Caco-2 (cell line): ENCODE measurements around the gene KIRREL2. TPM values are rescaled to one million over a fixed set of nuclear protein-coding genes. Genes with fewer than 3 reads are reported as not detected.

Experiments
- BruUV-seq: library from RNA; stranded (reverse); fragments of 400-500 nt; replicated peaks from 2 replicates; lab custom pipeline; 2021; lab: Mats Ljungman, UMichigan
- CTCF ChIA-PET: fragments of 300-600 bp; sonication (Branson Sonifier 250); formaldehyde crosslinking; loops from one replicate; lab custom pipeline; 2022; ENCODE audit warnings: antibody characterized with exemption; lab: Charles Lee
- POLR2A ChIA-PET: fragments of 300-600 bp; sonication (Branson Sonifier 250); formaldehyde crosslinking; loops from one replicate; lab custom pipeline; 2022; ENCODE audit warnings: antibody characterized with exemption; lab: Charles Lee
- DNase-seq, 2 experiments: peaks; one replicate each; pipeline versions ENCODE4 v3.0.0 to v3.0.0-alpha.2; 2020 to 2022
- H3K27me3 ChIP-seq: replicated peaks from 2 replicates; pipeline ENCODE4 v1.6.0; 2011; ENCODE audit warnings: low read length; ENCODE audit not compliant: control insufficient read depth, insufficient read depth
- H3K36me3 ChIP-seq: 2 replicates; pipeline ENCODE4 v1.5.1; 2011; ENCODE audit warnings: low read length; ENCODE audit not compliant: control insufficient read depth, insufficient read depth
- H3K4me1 ChIP-seq: fragments of 250-450 bp; sonication (Bioruptor Pico); 2 replicates; pipeline ENCODE4 v1.5.1; 2020; ENCODE audit warnings: mild to moderate bottlenecking
- H3K4me3 ChIP-seq: 2 replicates; pipeline ENCODE4 v1.5.1; 2011; ENCODE audit warnings: low read depth, mild to moderate bottlenecking, control low read depth, low read length
- H3K9me3 ChIP-seq: fragments of 250-450 bp; sonication (Bioruptor Pico); 2 replicates; pipeline ENCODE4 v1.5.1; 2020; ENCODE audit warnings: mild to moderate bottlenecking, moderate library complexity
- H3K27ac Mint-ChIP-seq: one replicate; pipeline ENCODE4 v1.8.0; 2022; ENCODE audit warnings: mixed read lengths; ENCODE audit not compliant: unreplicated experiment
- H3K27me3 Mint-ChIP-seq: one replicate; pipeline ENCODE4 v1.8.0; 2022; ENCODE audit warnings: mixed read lengths; ENCODE audit not compliant: insufficient read depth, unreplicated experiment
- H3K36me3 Mint-ChIP-seq: one replicate; pipeline ENCODE4 v1.8.0; 2022; ENCODE audit warnings: mild to moderate bottlenecking, mixed read lengths; ENCODE audit not compliant: insufficient read depth, unreplicated experiment
- H3K4me1 Mint-ChIP-seq: one replicate; pipeline ENCODE4 v1.8.0; 2022; ENCODE audit warnings: low read depth, mixed read lengths; ENCODE audit not compliant: unreplicated experiment
- H3K4me3 Mint-ChIP-seq: one replicate; pipeline ENCODE4 v1.8.0; 2022; ENCODE audit warnings: mild to moderate bottlenecking, moderate library complexity, mixed read lengths; ENCODE audit not compliant: unreplicated experiment
- H3K9me3 Mint-ChIP-seq: one replicate; pipeline ENCODE4 v1.8.0; 2022; ENCODE audit warnings: mixed read lengths; ENCODE audit not compliant: unreplicated experiment
- intact Hi-C: fragments of 100-400 bp; cut with micrococcal nuclease; formaldehyde crosslinking; loops from one replicate; pipeline ENCODE4 v1.10.0; 2022; ENCODE audit not compliant: unreplicated experiment
- total RNA-seq: library from RNA; stranded (reverse); gene quantifications from 2 replicates; pipeline ENCODE4 v1.2.3, GENCODE V29; 2022
- TF ChIP-seq, protein P1 (sequence below), 2 experiments: fragments of 200-600 bp in 1 of 2; IDR thresholded peaks; 1 replicate in 1 of 2; 2 replicates in 1 of 2; pipeline versions ENCODE4 v1.5.1 to v1.8.0; 2011 to 2022; ENCODE audit warnings: antibody characterized with exemption in 1 of 2, control low read depth in 1 of 2, inconsistent platforms in 1 of 2, low read depth in 1 of 2, low read length in 1 of 2, mild to moderate bottlenecking in 1 of 2, moderate library complexity in 1 of 2; ENCODE audit not compliant: insufficient read depth in 1 of 2, severe bottlenecking in 1 of 2, unreplicated experiment in 1 of 2

The KIRREL2 gene
- total RNA-seq, 1 experiment from 2014 or later: 0.14 TPM

- intact Hi-C loops: no loop called here
- ChIA-PET POLR2A (no interaction called here), CTCF (no interaction called here)
- no TSS peak for BruUV-seq
- Histone ChIP-seq H3K4me3 (no peak overlapping the region), H3K4me1 (no peaks in the 10 kb centered on the region), H3K9me3 (no peaks in the 10 kb centered on the region), H3K36me3 (no peaks in the 10 kb centered on the region), H3K27me3 (no peaks in the 10 kb centered on the region)
- no peaks in the 10 kb centered on the region for H3K9me3 Mint-ChIP-seq
- H3K4me3 Mint-ChIP-seq: peak overlapping the region; percentile 83
- peaks cover 11% of the 10 kb centered on the region for H3K36me3 Mint-ChIP-seq
- H3K27me3 Mint-ChIP-seq: no peaks in the 10 kb centered on the region
- no peaks in the 10 kb centered on the region for H3K4me1 Mint-ChIP-seq
- DNase-seq: no peak
- no peak overlapping the region for H3K27ac Mint-ChIP-seq
- TF ChIP-seq, protein P1, sequence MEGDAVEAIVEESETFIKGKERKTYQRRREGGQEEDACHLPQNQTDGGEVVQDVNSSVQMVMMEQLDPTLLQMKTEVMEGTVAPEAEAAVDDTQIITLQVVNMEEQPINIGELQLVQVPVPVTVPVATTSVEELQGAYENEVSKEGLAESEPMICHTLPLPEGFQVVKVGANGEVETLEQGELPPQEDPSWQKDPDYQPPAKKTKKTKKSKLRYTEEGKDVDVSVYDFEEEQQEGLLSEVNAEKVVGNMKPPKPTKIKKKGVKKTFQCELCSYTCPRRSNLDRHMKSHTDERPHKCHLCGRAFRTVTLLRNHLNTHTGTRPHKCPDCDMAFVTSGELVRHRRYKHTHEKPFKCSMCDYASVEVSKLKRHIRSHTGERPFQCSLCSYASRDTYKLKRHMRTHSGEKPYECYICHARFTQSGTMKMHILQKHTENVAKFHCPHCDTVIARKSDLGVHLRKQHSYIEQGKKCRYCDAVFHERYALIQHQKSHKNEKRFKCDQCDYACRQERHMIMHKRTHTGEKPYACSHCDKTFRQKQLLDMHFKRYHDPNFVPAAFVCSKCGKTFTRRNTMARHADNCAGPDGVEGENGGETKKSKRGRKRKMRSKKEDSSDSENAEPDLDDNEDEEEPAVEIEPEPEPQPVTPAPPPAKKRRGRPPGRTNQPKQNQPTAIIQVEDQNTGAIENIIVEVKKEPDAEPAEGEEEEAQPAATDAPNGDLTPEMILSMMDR (IDR thresholded peaks at IDR 0.05; ENCODE audit: insufficient read depth in 1 of 2, low read depth in 1 of 2, low read length in 1 of 2, severe bottlenecking in 1 of 2, unreplicated experiment in 1 of 2): no peak
Measured at GRCh38 chr19:35897706-35898451, 41.2 kb downstream of the KIRREL2 start.

GRCh38 chr19:35898499-35898809, 41.7 kb downstream of the KIRREL2 start:
- Histone ChIP-seq H3K4me1 (0 out of 2 replicates have a peak, but pooled peaks cover 4% of the 10 kb centered on the region), H3K9me3 (no peaks in the 10 kb centered on the region), H3K27me3 (no peaks in the 10 kb centered on the region), H3K36me3 (no peaks in the 10 kb centered on the region), H3K4me3 (peak overlapping the region; percentile 87)
- peak overlapping the region; percentile 83 for H3K4me3 Mint-ChIP-seq
- BruUV-seq: no TSS peak
- no peaks in the 10 kb centered on the region for H3K9me3 Mint-ChIP-seq
- CTCF ChIA-PET: no interaction called here
- peaks cover 3% of the 10 kb centered on the region for H3K27me3 Mint-ChIP-seq
- intact Hi-C loops: no loop called here
- no peak for DNase-seq
- peaks cover 11% of the 10 kb centered on the region for H3K36me3 Mint-ChIP-seq
- POLR2A ChIA-PET: no interaction called here
- TF ChIP-seq, protein P1 (IDR thresholded peaks at IDR 0.05; ENCODE audit: insufficient read depth in 1 of 2, low read depth in 1 of 2, low read length in 1 of 2, severe bottlenecking in 1 of 2, unreplicated experiment in 1 of 2): no peak
- H3K4me1 Mint-ChIP-seq: peaks cover 4% of the 10 kb centered on the region
- peak overlapping the region; percentile 85 for H3K27ac Mint-ChIP-seq

DNA sequence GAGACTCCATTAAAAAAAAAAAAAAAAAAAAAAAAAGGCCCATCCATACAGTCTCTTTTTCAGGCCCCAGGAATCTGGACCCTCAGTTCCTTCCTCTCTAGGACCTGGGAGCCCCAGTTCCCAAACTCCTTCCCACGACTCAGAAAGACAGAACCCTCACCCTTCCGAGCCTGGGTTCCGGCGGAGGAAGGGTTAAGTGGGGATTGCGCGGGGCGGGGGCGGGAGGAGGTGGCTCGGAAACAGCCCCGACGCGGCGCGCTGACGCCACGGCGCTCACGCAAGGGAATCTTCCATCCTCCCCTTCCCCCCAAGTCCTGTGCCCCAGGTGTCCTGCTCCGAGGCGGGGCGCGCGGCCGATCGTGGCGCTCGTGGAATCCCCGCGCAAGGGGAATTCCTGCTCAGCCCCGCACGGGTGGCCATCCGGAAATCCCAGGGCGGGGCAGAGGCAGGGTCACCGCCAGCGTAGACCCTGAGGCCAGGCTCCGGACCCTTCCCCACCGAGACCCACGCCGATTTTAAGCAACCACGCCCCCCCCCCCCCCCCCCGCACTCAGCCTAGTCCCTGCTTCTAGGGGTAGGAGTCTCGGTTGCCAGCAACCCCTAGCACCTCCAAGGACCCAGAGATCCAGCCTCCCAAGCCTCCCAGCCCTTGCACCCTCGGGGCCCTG, 43.0 kb downstream of the KIRREL2 start:
- Histone ChIP-seq H3K27me3 (no peaks in the 10 kb centered on the region), H3K4me3 (peak overlapping the region; percentile 87), H3K36me3 (no peaks in the 10 kb centered on the region), H3K4me1 (0 out of 2 replicates have a peak, but pooled peaks cover 7% of the 10 kb centered on the region), H3K9me3 (no peaks in the 10 kb centered on the region)
- intact Hi-C loops: loop anchor here (1.0 kb wide), 1 partner anchor 32 kb away; no protein-coding TSS in a partner anchor
- peak overlapping the region; percentile 85 for H3K27ac Mint-ChIP-seq
- no TSS peak for BruUV-seq
- TF ChIP-seq, protein P1 (IDR thresholded peaks at IDR 0.05; ENCODE audit: insufficient read depth in 1 of 2, low read depth in 1 of 2, low read length in 1 of 2, severe bottlenecking in 1 of 2, unreplicated experiment in 1 of 2): no peak
- H3K36me3 Mint-ChIP-seq: peaks cover 11% of the 10 kb centered on the region
- no peaks in the 10 kb centered on the region for H3K9me3 Mint-ChIP-seq
- POLR2A ChIA-PET: no interaction called here
- H3K27me3 Mint-ChIP-seq: peaks cover 5% of the 10 kb centered on the region
- peak overlapping the region; percentile 83 for H3K4me3 Mint-ChIP-seq
- CTCF ChIA-PET: interaction anchor here (1.8 kb wide), 1 partner anchor 32 kb away, joined by 5 read pairs; no protein-coding TSS in a partner anchor
- H3K4me1 Mint-ChIP-seq: peaks cover 7% of the 10 kb centered on the region
- peak; percentile 78 to 81 for DNase-seq
